Activated CD4-positive, alpha-beta T cell treated with anti-CD3 and anti-CD28 coated beads, Interleukin-2, amount 50 U/mL, for 48 hours (primary cell): ENCODE data around the gene ZFAND3.
"Not testable (repeated sequence)": the region's sequence is repeated elsewhere in the genome, so short reads cannot be mapped to it uniquely, and the experiment has no call there.

Experiments
- DNase-seq, 2 experiments: peaks; one replicate each; pipeline ENCODE4 v3.0.0-alpha.2; 2020

The ZFAND3 gene

DNA sequence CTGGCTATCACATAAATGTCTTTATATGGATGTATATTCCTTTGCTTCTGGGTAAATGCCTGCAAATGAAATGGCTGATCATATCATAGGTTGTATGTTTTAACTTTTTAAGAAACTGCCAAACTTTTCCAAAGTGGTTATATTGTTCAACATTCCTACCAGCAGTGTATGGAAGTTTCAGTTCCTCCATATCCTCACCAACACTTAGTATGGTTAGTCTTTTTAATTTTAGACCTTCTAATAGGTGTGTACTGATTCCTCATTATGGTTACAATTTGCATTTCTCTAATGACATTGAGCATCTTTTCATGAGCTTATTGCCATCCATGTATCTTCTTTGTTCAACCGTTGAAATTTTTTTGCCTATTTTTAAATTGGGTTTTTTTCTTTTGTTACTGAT is 155.4 kb downstream of the ZFAND3 start:
- no peak for DNase-seq

DNA sequence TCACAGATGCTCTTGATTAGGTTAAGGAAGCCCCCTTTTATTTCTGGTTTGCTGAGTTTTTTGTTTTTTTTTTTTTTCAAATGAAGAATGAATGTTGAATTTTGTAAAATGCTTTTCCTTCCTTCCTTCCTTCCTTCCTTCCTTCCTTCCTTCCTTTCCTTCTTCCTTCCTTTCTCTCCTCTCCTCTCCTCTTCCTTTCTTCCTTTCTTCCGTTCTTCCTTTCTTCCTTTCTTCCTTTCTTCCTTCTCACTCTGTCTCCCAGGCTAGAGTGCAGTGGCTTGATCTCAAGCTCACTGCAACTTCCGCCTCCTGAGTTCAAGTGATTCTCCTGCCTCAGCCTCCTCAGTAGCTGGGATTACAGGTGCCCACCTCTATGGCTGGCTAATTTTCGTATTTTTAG is 158.2 kb downstream of the ZFAND3 start:
- DNase-seq = no peak

DNA sequence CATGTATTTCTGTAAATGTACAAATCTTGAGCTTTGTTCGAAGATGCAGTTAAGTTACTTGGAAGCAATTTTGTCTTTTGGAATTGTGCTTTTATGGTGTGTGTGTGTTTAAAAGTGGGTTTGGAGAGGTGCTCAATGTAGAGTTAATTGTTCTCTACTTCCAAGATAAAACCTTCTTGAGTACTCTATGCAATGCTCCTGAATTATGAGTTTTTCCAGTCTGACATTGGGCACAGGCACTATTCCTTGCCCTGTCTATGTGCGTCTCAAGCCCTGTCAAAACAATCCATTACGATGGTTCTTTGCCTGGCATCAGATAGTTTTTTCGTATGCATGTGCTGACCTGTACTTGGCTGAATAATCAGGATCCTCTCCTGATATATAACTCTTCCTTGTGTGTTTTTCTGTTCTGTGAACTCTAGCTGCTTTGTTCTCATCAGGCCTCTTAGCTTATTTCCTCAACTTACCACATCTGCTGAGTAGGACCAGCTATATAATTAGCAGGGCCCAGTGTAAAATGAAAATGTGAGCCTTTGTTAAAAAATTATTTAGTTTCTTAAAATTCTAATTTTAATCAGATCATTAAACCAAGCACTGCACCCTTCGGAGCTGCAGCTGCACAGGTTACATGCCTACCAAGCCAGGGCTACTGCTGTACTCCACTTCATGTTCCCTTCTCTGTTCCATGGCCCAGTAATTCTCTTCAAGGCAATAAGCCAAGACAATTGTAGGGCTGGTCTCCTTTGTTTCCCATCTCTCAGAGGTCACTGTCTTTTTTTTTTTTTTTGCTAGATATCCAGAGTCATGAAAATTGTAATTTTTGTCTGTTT is 160.1 kb downstream of the ZFAND3 start:
- DNase-seq = no peak

DNA sequence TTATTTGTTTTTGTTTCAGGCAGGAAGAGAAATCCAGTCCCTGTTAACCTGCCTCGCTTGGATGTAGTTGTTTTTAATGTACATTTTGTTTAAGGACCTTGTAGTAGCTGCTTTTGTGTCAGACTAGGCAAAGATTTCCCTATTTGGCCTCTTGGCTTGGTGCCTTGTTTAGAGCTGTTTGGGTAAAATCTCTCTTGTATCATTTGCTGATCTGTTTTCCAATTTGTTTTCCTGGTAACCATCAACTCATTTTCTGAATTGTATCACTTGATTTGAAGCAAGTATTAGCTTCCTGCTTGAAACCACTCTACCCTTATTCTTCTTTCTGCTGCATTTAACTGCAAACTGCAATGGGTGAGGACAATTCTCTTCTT is 160.7 kb downstream of the ZFAND3 start:
- DNase-seq = no peak

DNA sequence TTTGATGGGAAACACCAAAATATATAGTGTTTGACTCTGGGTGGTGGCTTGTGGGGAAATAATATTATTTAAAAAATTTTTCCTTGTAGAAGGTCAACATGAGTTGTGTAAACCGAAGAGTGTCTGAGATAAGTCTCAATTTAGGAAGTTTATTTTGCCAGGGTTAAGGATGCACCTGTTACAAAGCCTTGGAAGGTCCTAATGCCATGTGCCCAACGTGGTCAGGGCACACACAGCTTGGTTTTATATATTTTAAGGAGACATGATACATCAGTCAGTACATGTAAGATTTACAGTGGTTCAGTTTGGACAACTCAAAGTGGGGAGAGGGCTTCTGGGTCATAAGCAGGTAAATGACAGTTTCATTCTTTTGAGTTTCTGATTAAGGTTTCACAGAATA is 162.1 kb downstream of the ZFAND3 start:
- DNase-seq = no peak

DNA sequence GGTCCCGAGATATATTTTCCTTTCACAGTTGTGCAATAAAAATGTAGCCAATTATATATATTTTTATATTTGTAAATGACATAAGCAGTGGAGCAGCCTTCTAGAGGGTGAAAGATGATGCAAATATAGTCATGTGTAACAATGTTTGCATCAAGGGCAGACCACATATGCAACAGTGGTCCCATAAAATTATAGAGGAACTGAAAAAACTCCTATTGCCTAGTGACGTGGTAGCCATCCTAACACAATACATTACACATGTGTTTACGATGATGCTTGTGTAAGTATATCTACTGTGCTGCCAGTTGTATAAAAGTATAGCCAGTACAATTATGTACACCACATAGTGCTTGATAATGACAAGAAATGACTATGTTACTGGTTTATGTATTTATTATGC is 162.8 kb downstream of the ZFAND3 start:
- no peak for DNase-seq

DNA sequence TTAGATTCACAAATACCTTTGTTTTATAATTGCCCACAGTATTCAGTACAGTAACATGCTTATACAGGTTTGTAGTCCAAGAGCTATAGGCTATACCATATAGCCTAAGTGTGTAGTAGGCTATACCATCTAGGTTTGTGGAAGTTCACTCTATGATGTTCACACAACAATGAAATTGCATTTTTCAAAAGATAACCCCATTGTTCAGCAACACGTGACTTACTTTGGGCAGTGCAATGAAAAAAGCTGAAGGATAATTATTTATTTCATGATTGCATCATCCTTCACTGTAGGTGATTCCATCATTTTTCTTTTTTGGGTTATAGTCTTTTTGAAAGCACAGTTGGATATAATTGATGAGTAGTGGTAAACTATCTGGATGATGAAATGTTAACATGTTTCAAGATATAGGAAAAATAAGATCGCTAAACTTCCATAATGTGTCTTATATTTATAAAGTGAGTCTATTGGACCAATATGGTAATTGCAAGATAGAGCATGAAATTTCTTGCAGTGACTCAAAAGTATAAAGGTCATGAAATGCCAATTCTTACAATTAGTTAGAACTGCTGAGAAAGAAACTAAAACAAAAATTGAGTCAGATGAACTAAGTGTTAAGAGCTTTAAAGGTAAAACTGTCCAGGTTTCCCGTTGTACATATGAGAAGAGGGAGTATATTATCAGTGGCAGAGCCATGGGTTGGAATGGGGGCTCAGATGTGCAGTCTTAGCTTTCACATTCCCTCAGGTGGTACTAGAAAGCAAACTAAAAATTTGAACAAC is 164.4 kb downstream of the ZFAND3 start:
- no peak for DNase-seq

DNA sequence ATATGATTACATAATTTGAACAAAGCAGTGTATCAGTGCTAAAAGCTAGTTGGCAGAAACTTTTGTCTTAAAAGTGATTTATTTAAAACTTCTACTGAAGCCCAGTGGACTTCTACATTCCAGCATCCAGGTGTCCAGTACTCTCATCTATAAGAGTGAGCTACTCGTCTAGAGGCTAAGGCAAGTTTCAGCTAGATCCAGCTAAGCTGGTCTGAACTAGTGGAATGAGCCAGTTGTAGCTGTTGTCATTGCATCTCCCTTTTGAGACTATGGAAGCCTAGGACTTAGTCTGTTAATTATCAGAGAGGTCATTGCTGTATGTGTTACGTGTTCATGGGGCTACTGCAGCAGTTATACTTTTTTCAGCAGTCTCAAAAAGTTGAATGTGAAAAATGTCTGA is 165.1 kb downstream of the ZFAND3 start:
- no peak for DNase-seq

DNA sequence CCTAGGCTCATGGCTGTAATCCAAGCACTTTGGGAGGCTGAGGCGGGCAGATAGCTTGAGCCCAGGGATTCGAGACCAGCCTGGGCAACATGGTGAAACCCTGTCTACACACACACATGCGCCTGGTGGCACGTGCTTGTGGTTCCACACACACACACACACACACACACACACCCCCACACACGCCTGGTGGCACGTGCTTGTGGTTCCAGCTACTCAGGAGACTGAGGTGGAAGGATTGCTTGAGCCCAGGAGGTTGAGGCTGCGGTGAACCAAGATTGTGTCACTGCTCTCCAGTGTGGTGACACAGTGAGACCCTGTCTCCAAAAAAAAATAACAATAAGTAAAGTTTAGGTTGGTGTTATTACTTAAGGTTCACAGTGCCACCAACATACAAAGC is 165.8 kb downstream of the ZFAND3 start:
- DNase-seq = peak in 1 of 2 experiments; percentile 18

DNA sequence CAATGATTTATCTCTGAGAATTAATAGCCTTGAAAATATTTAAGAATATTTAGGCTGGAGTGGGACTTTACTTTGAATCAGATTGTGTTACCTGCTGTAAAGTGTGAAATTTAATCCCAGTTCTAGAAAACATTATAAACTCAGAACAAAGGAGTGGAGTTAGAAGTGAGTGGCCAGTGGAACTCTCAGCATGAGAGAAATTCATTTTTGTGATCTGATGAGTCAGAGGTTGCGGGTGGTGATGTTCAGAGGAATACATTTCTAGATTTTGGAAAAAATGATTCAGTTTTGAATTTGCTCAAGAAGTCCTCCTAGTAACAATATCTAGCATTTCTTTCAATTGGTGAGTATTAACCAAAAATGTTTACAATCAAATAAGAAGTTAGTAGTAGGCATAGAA is 167.5 kb downstream of the ZFAND3 start:
- peak; percentile 16 to 40 for DNase-seq

DNA sequence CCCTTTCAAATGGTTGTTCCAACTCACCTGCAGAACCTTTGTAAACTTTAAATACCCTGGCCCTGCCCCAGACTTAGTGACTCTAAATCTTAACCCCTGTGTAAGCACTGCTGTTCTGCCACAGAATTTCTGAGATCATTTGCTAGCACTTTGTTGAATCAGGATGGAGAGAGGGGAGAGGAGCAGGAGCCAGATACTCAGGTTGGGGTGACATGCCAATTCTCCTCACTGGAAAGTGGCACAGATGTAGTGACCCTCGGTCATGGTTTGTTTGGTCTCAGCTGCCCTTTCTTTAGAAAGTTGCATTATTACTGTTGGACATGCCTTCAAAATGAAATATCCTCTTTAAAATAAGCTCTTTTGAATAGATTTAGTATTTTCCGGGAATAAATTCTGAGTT is 168.0 kb downstream of the ZFAND3 start:
- DNase-seq = no peak

DNA sequence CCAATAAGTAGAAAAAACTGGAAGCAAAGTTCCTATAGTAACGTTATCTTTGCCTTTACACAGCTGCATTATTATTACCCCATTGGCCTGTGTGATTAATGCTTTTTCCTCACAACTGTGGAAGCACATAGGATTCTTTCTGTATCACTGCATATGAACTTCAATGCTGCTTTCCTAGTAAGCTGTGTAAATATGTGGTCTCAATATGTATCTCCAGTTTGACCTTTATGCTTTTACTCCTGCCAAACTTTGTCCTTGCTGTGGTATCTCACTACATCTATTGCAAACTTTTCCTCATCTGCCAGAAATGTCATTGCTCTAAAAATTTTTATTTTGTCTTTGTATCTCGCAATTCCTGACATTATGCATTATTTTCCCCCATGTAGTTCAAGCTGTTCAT is 168.6 kb downstream of the ZFAND3 start:
- DNase-seq = no peak

DNA sequence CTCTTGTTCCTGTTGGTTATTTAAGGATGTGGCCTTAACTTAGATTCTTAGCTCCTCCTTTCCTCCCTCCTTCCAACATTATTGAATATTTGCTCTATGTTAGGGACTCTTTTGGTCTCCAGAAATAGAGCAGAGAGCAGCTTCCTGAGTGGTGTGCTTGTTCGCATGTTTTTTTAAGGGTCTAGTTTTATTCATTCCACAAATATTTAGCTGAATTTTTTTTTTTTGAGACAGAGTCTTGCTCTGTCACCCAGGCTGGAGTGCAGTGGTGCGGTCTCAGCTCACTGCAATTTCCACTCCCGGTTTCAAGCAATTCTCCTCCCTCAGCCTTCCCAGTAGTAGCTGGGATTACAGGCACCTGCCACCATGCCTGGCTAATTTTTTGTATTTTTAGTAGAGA is 169.2 kb downstream of the ZFAND3 start:
- DNase-seq = no peak

DNA sequence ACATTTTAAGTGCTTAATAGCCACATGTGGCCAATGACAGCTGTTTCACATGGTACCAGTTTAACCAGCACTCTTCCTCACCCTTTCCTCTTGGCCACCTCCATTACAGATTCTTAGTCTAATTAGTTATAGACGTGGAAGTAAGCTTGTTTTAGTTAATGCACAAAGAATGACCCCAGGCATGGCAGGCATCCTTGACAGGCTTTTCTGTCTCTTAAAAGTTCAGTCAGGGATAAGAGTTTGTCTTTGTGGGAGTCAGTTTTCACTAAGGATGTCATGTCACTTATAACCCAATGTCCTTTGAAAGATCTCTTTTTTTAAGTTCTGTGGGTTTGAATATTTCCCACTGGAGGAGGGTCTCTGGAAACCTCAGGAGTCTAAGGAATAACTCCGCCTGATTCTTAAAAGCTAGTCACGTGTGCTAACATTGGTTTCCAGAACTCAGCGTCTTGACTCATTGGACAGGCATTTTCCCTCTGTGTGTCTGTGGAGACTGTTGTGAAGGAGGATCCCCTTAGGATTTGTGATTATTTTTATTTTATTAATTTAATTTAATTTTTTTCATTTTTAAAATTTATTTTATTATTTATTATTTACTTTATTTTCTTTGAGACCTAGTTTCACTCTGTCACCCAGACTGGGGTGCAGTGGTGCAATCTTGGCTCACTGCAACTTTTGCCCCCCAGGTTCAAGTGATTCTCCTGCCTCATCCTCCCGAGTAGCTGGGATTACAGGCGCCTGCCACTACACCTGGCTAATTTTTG is 171.4 kb downstream of the ZFAND3 start:
- no peak for DNase-seq

DNA sequence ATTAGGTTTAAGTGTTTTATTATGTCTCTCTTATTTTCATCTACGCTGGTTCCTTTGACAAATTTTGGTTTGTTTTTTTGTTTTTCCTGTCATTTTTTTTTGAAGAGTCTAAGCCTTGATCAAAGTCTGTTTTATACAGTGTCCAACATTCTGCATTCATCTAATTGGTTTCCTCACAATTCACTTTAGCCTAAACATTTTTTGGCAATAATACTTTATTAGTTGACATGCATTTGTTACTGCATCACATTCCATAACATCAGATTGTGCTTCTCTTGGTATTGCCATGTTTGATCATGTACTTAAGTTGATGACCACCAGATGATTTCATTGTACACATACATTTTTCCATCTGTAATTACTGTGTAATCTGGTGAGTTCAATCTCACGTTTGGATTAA is 173.2 kb downstream of the ZFAND3 start:
- DNase-seq = no peak

DNA sequence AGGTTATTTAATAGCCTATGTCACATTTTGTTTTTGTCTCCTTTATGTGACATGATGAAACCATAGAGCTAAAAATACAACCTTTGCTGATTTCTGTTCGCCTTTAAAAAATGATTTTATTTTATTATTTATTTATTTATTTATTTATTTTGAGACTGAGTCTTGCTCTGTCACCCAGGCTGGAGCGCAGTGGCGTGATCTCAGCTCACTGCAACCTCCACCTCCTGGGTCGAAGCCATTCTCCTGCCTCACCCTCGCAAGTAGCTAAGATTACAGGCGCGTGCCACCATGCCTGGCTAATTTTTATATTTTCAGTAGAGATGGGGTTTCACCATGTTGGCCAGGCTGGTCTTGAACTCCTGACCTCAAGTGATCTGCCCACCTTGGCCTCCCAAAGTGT is 173.7 kb downstream of the ZFAND3 start:
- DNase-seq = not testable (repeated sequence)

DNA sequence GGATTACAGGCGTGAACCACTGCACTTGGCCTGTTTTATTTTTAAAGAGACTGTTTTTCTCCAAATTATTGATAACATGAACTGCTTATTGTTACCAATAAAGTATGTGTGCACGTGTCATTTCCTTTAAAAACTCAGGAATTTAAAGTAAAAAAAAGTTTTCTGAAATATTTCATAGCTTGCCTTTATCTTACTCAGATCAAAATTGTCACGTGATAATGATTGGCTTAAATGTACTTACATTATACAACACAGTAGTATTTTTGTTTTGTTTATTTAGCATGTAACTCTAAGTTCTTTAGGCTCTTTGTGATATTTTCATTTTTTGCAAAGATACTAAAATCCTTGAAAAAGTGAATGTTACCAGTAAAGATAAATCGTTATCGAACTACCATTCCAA is 174.1 kb downstream of the ZFAND3 start:
- no peak for DNase-seq

DNA sequence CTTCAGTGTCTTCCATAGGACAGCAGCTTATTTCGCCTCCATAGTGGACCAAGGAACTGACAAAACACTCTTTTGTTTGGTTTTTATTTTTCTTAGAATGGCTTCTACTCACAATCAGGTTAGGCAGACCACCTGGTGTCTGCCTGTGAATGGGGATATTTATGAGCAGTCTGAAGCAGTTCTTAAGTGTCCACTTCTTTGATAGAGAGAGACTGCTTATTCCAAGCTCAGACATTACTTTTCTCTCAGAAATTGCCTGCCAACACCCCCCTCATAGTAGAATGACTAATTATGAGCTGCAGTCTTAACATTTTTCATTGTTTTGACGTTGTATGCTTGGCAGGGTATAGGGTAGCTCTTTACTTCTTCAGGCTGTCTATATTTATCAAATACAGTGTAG is 174.7 kb downstream of the ZFAND3 start:
- no peak for DNase-seq

DNA sequence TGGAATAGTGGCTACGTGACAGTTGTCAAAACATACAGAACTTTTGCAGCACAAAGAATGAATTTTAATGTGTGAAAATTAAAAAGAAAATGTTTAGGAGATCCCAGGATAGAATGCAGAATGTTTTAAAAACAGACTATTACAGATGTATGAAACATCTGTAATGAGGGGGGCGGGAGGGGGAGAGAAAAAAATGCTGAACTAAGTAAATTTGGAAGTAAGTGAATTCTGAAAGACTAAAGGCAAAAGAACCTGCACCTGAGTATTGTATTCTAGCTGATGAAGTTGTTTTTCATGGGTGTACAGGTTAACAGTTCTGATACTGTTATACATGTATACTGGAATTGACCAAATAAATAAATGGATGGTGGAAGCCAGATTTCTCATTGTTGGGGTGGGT is 178.8 kb downstream of the ZFAND3 start:
- no peak for DNase-seq

DNA sequence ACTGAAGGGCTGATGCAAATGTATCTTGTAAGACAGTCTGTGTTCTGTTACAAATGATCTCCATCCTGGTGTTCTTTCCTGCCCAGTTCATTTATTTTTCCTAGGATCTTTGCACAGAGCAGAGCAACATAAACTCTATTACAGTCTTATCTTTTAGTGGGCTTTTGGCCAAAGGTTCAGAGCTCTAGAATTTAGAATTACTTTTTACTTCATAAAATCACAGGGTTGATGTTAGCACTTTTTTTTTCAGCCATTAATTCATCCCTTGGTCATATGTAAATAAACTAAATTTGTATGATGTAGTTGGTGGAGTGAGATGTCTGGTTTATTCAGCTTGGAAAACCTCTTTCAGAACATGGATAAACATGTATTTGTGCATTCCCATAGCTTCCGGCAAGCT is 181.9 kb downstream of the ZFAND3 start:
- no peak for DNase-seq

DNA sequence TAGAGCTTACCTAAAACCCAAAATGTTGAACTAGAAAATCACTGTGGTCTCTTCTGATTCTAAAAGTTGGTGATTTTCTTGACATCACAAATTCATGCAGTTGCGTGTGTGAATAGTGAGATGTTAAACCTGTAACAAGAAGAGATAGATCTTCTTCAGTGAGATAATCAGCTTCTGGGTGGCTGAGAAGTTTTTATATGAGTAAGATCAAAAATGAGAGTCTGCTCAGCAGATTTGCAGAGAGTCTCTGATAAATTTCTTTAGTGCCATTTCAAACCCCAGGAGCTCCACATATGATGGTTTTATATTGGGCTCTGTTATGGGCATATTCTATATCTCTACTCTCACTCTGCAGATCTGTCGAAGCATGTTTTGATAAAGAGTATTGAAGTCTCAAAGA is 185.4 kb downstream of the ZFAND3 start:
- no peak for DNase-seq

DNA sequence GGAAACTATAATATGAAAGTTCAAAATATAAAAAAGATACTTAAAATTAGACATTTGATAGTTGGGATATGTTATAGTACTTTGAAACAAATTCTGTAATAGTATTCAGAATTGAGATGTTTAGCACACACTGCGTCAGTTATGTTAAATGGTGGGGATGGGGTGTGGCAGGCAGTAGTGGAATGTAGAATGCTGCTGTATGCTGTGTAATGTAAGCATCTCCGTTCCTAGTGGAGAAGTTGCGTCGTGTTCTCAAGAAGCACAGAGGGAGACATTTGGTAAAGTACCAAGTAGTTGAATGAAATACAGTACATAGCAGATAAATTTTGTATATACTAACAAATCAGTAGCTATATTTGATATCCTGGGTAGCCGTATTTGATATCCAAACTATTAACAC is 192.4 kb downstream of the ZFAND3 start:
- no peak for DNase-seq

DNA sequence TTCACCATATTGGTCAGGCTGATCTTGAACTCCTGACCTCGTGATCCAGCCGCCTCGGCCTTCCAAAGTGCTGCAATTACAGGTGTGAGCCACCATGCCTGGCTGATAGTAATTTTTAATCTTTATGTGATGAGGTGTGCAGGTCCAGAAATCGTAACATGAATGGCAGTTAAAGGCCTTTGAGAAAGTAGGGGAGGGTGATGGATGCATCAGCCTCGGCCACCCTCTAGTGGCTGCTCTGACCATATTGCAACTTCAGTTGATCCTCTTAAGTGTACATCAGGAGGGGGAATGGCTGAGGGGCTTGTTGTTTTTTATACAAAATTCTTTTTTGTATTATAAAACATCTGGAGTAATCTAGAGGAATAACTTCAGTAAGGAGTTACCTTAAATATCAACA is 193.0 kb downstream of the ZFAND3 start:
- peak in 1 of 2 experiments; percentile 6 for DNase-seq

DNA sequence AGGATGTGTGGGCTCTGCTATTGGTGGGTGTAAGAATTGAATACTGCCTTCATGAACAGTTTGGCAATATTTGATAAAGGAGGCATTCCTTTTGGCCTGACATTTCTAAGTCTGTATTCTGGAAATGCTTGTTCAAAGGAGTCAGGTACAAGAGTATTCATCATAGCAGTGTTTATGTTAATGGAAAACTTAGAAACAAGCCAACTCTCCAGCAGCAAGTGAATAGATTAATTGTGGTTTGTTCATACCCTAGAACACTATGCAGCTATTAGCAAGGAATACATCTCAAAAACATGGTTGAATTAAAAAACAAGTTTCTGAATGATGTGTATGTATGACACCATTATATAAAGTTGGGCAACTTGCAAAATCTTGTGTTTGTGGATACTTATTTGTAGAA is 195.8 kb downstream of the ZFAND3 start:
- no peak for DNase-seq
